ENCODE results near the gene SBK3.

- TF ChIP-seq POLR2A (IDR thresholded peaks at IDR 0.05; ENCODE audit: low read depth, low read length): no peak
- TF ChIP-seq POLR2AphosphoS5 (IDR thresholded peaks at IDR 0.05; ENCODE audit: low read depth, low read length): no peak
- TF ChIP-seq TAF1 (IDR thresholded peaks at IDR 0.05; ENCODE audit: low read depth, low read length): no peak
- TF ChIP-seq SPI1 (IDR thresholded peaks at IDR 0.05; ENCODE audit: low read depth, low read length): no peak
- TF ChIP-seq POU2F2 (IDR thresholded peaks at IDR 0.05; ENCODE audit: low read depth, low read length): no peak
Measured at GRCh38 chr19:55552206-55552605, 6.9 kb upstream of the SBK3 start.

Measured in GM12891 (cell line).